GM21717 (cell line): ENCODE measurements around the gene MYOM3.

Experiments
- ATAC-seq: cut with Tn5 transposase; IDR thresholded peaks from one replicate; pipeline ENCODE4 v1.9.1; 2021; ENCODE audit warnings: mild to moderate bottlenecking, moderate library complexity; ENCODE audit not compliant: unreplicated experiment

MYOM3 gene

DNA sequence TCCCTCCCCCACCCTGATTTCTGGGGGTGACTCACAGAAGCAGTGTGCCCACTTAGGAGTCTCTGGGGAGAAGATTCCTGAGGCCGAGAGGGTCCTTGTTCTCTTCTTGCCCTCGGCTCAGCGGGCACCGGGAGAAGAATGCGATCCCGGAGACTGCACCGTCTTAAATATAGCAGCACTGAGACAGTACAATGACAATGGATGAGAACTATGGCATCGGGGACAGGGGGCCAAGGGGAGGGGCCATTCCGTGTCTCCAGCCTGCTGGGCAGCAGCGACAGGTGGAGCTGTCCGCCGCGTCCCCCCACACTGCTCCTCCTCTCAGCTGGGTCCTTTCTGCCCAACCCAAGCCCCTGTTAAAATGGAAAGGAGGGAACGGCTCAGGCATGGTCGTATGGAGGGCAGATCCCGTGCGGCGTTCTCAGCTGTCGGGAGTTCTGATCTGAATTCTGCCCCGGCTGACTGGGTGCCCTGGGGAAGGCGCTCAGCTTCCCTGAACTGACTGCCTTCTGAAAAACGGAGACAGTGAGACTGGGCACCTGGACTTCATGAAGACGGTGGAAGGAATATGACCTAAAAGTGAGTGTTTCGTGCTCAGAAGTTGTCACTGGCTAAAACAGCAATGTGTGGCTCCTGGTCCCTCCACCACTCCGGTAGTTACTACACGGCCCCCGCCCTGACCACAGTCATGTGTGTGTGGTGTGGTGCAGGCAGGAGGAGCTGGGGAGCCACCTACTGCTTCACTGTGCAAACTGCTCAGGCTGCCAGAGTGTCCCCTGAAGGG lies at the start of gene MYOM3:
MYOM3 (minus strand) TSS at position 140 of the 784 bp plus-strand sequence. CDS start 3,499 bp downstream, outside the sequence.
- no peak for ATAC-seq

DNA sequence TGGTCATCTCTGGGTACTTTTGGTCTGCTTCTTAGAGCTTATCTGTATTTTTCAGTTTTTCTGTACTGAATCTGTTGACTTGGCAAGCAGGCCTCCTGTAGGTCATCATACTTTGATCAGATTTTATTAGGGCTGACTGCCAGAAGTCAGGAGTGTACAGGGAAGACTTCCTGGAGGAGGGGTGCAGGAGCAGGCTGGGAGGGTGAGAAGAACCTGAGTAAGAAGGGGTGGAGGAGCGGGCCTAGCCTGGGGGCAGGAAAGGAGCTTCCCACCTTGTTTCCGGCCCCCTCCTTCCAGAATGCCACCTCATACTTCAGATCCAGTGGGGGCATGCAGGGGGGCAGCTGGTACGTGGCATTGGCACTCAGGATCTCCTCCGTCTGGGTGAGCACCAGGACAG lies 49.3 kb upstream of the MYOM3 start:
- ATAC-seq: no peak

DNA sequence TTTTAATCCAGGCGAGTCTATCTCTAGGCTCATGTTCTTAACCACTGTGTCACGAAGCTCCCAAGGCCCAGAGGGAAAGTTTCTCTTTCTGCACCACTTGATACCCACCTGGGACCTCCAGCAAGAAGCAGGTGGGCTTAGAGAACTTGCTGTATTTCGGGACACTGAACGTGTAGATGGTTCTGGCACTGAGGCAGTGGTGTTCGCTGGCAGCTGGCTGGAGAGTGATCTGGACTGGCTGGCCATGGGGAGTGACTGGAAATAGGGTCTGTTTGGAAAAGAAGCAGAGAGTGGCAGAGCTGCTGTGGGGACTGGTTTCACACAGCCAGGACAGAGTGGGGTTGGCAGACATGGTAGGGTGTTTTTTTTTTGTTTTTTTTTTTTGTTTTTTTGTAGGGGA lies 47.4 kb upstream of the MYOM3 start:
- no peak for ATAC-seq

DNA sequence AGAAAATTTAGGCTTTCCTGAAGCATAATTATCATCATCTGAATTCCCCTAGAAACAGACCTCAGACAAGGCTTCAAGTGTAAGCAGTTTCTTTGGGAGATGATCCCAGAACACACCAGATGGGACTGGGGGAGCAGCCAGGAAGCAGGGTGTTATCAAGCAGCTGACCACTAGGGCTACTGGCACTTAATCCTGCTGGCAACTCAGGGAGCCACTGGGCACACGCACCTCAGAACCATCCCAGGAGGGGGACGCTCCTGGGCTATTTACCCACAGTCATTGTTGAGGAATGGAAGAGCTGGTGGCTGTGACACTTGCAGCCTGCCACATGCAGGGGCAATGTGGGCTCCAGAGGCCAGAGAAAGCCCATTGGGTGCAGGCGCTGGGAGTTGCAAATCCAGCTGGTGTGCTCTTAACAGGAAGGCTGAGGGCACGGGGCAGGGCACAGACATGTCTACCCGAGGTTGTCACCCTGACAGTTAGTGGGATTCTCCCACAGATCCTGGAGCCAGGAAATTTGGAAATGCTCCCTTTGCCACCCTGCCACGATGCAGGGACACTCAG lies 46.1 kb upstream of the MYOM3 start:
- ATAC-seq: no peak

DNA sequence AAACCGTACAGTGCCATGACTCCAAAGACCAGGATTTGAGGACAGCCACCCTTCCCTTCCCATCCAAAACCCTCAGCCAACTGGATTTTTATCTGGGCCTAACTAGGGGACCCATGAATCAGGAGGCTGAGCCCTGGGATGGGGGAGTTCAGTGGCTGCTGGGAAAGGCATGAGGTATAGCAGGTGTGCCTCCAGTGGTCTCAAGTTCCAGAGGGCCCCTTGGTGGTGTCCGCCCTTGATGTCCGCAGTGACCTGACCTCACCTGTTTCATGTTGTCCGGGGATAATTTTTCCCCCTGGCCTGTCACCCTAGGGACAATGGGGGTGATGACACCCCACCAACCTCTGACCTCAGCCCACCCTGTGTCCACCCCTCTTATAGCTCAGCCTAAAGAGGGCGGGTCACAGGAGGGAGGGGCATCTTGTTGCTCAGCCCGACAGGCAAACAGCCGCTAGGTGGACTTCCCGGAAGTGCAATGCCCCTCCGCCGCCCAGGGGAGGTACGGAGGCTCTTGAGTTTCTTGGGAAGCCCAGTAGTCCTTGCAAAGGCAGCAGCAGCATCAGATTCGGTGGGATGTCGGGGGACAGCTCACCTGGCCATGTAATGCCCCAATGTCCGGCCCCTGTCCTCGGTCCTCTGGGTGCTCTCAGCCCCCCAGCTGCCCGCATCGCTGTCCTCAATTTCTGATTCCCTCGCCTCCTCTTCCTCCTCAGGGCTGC lies 44.8 kb upstream of the MYOM3 start:
- no peak for ATAC-seq

DNA sequence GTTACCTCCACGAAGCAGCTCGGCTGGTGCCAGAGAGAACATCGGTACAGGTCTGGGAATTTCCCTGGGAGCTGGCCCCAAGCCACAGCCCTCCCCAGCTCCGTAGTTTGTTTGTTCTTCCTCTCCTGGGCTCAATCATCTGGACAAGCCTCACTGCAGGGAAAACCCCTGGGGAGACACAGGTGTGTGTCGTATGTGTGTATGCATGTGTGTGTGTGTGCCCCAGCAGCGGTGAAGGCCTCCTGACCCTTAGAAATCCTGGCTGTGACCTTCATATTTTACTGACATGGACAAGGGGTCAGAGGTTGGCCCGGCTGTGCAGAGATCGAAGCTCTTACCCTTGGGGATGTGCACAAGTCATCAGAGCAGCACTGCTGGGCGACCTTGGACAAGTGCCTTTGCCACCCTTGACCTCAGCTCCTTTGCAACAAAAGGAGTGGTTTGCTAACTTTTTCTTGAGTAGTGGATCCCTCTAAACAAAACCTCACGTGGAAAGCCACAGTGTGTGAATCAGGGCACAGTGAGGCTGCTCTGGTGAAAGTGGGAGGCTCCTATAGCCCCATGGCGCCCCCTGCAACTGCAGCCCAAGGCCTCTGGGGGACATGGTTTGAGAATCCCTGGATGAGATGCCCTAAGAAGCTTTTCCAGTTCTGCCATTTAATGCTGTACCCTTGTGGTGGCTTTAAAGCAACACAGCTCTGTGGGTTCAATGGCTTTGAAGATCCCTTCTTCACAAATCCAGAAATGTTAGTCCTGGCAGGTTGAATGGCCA lies 43.3 kb upstream of the MYOM3 start:
- ATAC-seq: no peak

DNA sequence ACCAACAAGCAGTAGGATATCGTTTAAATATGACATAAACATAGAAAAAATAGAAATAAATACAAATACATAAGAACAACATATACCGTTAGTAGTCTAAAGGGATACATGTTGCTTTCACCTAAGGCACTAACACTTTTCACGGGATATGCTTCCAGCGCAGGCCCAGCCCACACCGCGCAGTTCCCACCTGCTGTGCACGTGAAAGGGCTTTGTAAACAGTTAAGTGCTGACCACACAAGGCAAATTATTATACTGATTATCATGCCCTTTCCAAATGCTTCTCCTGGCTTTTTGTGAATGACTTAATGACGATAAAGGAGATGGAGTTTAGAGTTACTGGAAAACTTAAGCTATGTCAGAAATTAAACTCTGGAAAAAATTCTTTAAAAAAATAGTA lies 42.3 kb upstream of the MYOM3 start:
- no peak for ATAC-seq

DNA sequence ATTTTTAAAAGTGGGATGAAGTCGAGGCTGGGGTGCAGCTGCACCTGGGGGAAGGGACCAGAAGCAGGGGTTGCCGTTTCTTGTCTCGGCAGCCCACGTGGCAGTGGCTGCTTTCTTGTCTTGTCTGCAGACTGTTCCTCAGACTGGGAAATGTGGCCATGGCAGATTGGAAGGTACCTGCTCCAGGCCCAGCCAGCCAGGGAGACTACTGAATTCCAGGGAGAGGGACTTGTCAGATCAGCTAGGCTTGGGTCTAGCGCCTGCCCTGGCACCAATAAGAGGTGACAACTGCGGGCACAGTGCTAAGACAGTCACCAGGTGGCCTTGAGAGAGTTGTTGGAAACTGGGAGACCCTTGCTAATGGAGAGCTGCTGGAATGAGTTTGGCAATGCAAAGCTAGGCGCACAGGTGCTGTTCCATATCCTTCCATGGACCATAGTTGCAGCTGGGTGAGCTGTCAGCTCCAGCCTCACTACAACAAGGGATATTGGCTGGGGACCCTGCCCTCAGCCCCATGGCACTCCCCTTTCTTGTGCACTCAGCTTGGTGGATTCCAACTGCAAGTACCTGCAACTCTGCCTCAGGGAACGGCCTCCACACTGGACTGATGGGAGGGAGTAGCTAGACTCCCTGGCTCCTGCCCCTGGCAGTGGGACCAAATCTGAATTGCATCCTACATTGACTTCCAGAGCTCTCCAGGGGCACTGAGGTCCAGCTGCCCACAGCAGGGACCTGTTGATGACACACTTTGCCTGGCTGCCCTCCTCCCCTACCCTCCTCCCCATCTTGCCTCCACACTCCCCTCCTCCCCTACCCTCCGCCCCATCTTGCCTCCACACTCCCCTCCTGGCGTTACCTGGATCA lies 40.9 kb upstream of the MYOM3 start:
- no peak for ATAC-seq

DNA sequence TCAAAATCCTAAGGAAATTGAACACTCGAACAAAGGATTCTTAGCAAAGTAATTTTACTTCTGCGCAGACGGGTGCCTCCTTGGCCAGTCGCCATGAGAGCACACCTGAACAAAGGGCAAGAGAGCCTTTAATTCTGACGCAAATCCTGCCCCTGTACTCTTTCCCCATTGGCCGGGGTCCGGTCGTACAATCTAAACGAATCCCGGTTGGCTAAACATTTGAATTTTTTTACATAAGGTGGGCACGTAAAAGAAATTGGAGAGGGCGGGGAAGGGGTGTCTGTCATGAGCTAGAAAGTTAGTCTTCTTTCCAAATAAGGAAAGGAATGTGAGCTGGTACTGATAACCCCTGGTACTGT lies 39.2 kb upstream of the MYOM3 start:
- no peak for ATAC-seq

DNA sequence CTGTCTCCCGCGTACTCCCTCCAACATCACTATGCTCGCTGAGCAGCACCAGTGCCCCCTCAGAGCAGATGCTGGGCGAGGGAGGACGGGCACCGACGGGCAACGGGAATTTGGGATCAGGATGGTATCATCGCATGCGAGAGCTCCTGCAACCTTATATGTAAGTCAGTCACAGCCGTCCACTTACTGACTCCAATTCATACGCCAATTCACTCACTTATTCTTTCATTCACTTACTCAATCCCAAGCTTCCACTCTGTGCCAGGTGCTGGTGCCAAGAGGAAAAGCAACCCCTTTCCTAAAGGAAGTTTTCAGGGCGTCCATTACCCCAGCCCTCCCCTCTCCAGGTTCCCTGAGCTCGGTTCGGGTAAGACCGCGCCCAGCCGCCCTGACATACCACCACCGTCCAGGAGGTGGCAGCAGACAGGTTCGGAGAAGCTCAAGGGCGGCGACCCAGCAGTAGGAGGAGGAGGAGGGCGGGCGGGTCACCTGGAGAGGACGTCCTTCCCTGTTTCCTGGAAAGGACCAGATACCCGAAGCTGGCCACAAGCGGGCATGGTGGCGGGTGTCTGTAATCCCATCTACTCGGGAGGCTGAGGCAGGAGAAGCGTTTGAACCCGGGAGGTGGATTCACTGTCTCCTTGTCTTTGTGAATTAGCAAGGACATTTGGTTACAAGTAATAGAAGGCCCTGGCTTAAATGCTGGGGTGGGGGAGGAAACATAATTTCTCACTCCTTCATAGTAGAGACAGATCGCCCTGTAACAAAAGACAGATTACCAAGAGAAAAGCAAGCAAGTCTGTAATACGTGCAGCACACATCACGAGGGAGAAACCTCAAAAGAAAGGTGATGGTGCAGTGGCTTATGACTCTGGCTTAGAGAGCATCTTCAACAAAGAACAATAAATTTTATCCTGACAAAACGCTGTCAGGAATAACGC lies 38.6 kb upstream of the MYOM3 start:
- no peak for ATAC-seq

DNA sequence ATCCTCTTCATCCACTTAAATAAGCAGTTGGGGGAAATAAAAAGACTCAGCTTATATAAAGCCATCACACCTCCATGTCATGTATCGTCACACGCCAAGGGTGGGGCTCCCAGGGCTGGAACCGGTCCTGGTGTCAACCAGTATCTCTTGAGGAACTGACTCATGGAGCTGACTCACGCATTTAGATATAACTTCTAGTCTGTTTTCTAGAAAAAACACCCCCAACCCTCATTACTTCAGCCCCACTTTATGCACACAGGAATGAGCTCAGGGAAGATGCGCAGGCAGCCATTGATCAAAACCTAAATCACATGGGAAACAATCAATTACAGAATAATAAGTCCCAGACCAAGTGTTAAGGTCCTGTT lies 37.9 kb upstream of the MYOM3 start:
- ATAC-seq: no peak

DNA sequence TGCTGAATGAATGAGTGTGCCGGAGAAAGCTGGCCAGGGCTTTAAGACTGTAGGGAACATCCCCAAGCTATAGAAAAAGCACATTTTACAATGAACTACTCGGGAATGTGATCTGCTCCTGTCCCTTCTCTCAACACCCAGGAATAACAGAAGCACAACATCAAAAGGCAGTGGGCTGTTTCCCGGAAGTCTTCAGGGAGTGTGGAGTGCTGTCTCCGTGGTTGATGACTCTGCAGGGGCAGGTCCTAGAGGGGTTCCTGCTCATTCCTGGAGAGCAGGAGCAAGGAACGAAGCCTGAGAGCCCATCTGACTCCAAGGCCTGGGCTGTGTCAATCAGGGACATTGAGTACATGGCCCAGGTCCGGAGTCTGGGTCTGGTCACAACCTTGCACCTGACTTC lies 35.9 kb upstream of the MYOM3 start:
- ATAC-seq: no peak

DNA sequence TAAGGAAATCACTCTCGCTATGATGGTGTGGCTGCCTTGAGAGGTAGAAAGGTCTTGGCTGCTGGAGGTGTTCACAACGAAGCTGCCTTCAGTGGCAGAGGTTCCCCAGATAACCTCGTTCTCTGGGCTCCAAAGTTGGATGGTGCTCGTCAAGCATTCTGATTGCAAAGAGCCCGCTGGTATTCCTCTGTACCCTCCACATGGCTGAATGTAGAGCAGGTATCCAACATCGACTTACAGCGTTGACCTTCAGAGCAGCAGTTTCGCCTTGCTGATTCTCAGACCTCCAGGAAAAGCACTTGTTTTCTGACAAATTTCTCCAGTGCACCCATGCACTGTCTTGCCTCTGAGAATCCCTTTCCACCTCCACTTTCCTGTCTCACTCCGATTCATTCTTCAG lies 35.3 kb upstream of the MYOM3 start:
- no peak for ATAC-seq

DNA sequence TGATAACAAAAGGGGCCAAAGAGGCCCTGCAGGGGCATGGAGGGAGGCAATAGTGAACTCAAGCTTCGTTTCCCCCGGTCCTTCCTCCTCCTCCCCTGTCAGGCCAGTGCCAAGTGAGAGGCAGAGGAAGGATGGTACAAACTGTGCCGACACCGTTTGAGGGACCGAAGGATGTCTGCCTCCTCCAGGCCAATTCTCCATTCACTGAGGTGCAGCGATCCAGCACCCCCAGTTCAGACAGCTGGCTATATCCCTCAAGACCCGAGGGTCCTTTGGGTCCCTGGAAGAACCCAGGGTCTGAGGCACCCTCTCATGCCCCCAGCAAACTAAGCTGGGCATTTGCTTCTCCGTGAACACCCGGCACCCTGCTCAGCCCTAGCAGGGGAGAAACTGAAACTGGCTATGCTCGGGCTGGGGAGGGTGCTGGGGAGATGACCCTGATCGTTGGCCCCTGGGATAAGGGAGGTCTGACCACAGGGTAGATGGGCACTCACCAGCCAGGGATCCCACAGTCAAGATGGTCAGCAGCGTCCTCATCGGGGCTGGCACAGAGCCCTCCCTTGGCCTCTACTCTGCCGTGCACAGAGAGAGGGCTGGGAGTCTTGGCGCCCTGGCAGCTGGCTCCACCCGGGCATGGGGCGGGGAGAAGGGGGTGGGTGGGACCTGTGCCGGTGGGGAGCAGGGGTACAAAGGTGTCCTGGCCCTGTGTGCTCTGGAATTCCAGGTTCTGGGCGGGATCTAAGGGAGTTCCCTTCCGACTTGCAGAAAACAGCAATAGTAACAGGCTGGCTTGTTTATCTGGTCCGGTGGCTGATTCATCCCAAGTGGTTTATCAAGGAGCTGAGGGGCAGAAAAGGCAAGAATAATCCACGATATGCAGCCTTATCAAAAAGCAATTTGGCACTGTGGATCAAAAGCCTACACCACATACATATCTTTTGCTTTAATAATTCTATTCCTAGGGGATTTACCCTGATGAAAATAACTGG lies 30.9 kb upstream of the MYOM3 start, which contains the start of gene IL22RA1:
IL22RA1 (minus strand) TSS at position 595 of the 989 bp plus-strand sequence; CDS start at position 537, 58 bp downstream.
- no peak for ATAC-seq

DNA sequence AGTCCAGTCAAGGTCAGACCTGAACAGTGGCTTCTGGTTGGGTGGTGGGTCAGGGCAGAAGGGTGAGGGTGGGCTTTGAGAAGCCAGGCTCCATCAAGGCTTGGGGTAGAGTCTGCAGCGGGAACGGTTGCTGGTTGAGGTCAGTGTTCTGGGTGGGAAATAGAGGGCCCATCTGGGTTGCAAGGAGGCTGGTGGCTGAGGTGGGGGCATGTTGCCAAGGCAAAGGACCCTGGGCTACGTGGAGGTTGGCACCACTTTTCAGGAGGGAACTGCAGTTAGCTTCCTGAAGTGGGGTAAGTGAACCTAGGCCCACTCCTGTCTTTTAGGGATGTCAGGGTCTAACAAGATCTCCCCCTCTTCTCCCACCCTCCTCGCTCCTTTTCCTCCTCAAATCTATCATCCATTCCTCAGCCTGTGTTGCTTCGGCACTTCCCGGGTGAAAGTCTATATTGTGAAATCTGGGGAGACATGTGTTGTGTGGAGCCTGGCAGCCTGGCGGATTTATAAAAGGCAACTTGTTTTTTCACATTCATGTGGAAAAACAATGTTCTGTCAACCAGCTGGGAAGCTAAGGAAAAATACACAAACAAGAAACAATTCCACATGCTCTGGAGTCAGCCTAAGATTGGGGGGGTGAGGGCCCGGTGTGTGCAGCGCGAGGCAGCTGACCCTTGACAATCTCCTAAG lies 29.5 kb upstream of the MYOM3 start:
- no peak for ATAC-seq

DNA sequence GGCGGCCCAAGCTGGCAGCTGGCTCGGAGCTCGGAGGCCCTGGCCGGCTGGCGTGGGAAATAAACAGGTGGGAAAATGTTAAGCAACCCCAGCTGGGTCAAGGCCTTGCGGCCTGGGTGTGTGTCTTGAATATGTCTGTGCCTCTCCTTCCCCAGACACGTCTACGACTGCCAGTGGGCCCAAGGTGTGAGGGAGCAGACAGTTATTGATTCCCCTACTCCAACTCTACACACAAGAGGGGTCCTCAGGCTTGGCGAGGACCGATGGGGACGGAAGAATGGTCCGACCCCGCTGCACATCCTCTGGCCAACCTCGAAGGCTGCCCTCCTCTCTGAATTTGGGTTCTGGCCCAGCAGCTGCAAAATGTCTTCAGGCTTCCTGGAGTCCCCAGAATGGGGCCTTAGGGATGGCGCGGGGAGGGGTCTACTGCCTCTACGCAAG lies 28.8 kb upstream of the MYOM3 start:
- ATAC-seq: no peak

DNA sequence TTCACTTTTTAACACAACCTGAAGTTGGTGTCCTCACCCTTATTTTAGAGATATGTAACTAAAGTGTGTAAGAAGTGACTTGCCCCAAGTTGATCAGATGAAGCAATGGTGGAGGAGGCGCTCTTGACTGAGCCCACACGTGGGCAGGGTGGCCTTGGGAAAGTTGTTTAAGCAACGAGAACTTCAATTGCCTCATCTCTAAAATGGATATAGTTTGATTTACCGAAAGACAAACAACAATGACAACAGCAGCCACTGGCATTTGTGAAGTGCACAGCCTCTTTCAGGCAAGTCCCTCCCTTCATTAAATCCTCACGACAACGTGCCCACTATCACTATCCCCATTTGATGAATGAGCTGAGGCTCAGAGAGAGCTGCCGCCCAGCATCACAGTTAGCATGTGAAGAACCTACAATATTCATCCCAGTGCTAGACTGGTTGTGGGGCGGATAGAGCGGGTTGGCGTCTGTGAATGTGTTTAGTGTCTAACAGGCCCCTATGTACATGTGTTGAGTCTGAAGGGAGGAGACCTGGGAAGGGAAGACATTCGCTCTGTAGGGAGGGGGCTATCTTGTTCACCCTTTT lies 28.0 kb upstream of the MYOM3 start:
- ATAC-seq: no peak
